Right lobe of liver (tissue), 4 donors: ENCODE data around the gene ING5.

ENCODE experiments used
- CTCF ChIP-seq, 4 donors: fragments of 200-600 bp in 3 of 4; fragments of 450-650 bp in 1 of 4; IDR thresholded peaks; one replicate each; pipeline versions ENCODE4 v1.5.1 to v1.8.0; 2016 to 2022; ENCODE audit warnings: antibody characterized with exemption in 4 of 4, mild to moderate bottlenecking in 2 of 4
- POLR2A ChIP-seq: fragments of 450-650 bp; IDR thresholded peaks from one replicate; pipeline ENCODE4 v1.6.1; 2017; ENCODE audit warnings: antibody characterized with exemption, mild to moderate bottlenecking
- donor health status: DM: no; HTN: no; CAD: no.
- donor health status: DM: no; HTN: no; CAD: no.
- donor health status: DM: no; HTN: yes; CAD: no.

DNA sequence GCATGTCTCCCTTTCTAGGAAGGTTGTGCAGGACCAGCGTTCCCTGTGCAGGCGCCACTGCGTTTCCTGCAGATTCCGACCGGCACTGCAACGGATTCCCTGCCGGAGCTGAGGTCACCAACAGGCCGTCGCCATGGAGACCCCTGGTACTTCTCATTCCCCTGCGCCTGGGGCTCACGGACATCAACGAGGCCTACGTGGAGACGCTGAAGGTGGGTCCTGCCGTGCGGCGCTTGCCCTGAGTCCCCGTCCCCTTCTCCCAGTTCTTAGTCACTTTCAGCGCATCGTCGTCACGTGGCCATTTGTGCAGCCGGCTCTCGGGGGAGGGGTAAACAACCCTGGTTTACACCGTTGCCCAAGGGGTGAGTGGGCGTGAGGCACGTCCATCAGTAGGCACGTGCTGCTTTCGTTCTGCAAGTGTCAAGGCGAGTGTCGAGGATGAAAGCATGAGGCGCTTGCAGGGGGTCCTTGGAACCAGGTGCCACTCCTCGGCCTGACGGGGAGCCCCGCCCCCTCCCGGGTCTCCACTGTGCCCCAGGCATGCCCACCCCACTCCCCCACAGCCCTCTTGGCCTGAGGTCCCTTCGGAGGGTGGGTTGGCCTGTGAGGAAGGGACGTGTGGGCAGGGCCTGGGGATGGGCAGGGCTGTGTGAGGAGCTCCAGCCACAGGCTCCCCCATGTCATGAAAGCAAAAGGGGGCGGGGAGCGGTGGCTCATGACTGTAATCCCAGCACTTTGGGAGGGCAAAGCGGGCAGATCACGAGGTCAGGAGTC lies 35.0 kb upstream of the ING5 start:
- no peak for TF ChIP-seq CTCF (IDR thresholded peaks at IDR 0.05)
- TF ChIP-seq POLR2A: no peak
